ENCODE data around the gene RXFP4. TPM values are rescaled to one million over a fixed set of nuclear protein-coding genes. Genes with fewer than 3 reads are reported as not detected.

The RXFP4 gene
- total and polyA plus RNA-seq, 9 of the 15 experiments (the other 6 are each of a cell fraction or from before 2014, with no cell fraction given) = 0.64 TPM; not detected in 8

DNA sequence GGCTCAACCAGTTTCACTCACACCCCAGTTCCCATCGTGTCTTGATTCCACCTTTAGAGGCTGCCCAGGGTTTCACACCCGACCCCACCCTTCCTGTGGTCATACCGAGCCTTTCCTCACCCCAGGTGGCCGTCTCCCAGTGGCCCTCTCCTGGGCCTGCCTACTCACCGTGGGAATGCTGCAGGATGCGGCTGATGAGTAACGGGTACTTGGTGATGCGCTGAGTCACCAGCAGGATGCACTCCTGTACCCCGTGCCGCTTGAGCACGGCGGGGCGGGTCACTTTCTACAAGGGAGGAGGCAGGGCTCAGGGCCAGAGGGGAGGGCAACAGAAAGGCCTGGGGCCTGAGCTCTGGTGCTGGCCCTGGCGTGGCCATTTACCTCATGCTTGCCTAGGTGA is 20.5 kb downstream of the RXFP4 start (continued):
- peak; percentile 72 for TF ChIP-seq POLR2G (IDR thresholded peaks at IDR 0.05; ENCODE audit: low read depth, low read length)
- TF ChIP-seq, protein P1, sequence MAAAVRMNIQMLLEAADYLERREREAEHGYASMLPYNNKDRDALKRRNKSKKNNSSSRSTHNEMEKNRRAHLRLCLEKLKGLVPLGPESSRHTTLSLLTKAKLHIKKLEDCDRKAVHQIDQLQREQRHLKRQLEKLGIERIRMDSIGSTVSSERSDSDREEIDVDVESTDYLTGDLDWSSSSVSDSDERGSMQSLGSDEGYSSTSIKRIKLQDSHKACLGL (CRISPR knock-in tag; IDR thresholded peaks at IDR 0.05; ENCODE audit: borderline replicate concordance, poor library complexity, severe bottlenecking) = no peak
- TF ChIP-seq TRIM24 (IDR thresholded peaks at IDR 0.05) = no peak
- TF ChIP-seq ZNF707 (CRISPR knock-in tag; conservative IDR thresholded peaks at IDR 0.05) = no peak
- TF ChIP-seq ZBTB33 (CRISPR knock-in tag; IDR thresholded peaks at IDR 0.05) = 0 out of 2 replicates have a peak, but pooled peaks have one; percentile 13
- TF ChIP-seq, protein P2, sequence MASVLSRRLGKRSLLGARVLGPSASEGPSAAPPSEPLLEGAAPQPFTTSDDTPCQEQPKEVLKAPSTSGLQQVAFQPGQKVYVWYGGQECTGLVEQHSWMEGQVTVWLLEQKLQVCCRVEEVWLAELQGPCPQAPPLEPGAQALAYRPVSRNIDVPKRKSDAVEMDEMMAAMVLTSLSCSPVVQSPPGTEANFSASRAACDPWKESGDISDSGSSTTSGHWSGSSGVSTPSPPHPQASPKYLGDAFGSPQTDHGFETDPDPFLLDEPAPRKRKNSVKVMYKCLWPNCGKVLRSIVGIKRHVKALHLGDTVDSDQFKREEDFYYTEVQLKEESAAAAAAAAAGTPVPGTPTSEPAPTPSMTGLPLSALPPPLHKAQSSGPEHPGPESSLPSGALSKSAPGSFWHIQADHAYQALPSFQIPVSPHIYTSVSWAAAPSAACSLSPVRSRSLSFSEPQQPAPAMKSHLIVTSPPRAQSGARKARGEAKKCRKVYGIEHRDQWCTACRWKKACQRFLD (CRISPR knock-in tag; IDR thresholded peaks at IDR 0.05) = no peak
- TF ChIP-seq RBFOX2 (IDR thresholded peaks at IDR 0.05; ENCODE audit: low read depth, low read length) = peak; percentile 68; the same call in 1 of the 2 replicates
- peak in 1 of 2 experiments; percentile 21; a peak in 1 of 4 replicates for TF ChIP-seq RAD21 (CRISPR knock-in tag; conservative IDR thresholded peaks at IDR 0.05 in 1 of 2, IDR thresholded peaks at IDR 0.05 in 1 of 2)
- TF ChIP-seq ZNF224 (CRISPR knock-in tag; IDR thresholded peaks at IDR 0.05) = no peak
- TF ChIP-seq RBM17 (IDR thresholded peaks at IDR 0.05; ENCODE audit: borderline replicate concordance, low read depth, low read length) = no peak
- no peak for TF ChIP-seq GATAD2B (IDR thresholded peaks at IDR 0.05; ENCODE audit: borderline replicate concordance)
